Measurements from ENCODE around the gene P2RX2.

The P2RX2 gene

DNA sequence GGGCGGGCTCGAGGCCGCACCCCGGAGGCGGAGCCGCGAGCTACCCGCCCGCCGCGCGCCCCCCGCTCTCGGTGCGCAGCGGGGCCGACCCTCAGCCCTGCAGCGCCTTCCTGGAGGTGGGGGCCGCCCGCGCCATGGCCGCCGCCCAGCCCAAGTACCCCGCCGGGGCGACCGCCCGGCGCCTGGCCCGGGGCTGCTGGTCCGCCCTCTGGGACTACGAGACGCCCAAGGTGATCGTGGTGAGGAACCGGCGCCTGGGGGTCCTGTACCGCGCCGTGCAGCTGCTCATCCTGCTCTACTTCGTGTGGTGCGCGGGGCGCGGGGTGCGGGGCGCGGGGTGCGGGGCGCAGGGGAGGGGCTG is at the start of gene P2RX2:
Gene P2RX2 (plus strand): TSS at position 94 of the 361 bp plus-strand sequence. CDS start 41 bp downstream, at position 135.
- Histone ChIP-seq H2AFZ (ENCODE audit: low read depth, low read length) (no peak within 1 kb of the TSS), H3K4me3 (ENCODE audit: low read length) (no peak within 1 kb of the TSS), H3K4me1 (ENCODE audit: insufficient read depth, low read length) (peaks cover 3% of the 10 kb centered on the region), H3K9me3 (ENCODE audit: low read length) (peaks cover 18% of the 10 kb centered on the region), H3K27me3 (ENCODE audit: insufficient read depth, low read length) (peaks cover 37% of the 10 kb centered on the region), H3K36me3 (ENCODE audit: insufficient read depth, low read length) (no peaks in the 10 kb centered on the region)

DNA sequence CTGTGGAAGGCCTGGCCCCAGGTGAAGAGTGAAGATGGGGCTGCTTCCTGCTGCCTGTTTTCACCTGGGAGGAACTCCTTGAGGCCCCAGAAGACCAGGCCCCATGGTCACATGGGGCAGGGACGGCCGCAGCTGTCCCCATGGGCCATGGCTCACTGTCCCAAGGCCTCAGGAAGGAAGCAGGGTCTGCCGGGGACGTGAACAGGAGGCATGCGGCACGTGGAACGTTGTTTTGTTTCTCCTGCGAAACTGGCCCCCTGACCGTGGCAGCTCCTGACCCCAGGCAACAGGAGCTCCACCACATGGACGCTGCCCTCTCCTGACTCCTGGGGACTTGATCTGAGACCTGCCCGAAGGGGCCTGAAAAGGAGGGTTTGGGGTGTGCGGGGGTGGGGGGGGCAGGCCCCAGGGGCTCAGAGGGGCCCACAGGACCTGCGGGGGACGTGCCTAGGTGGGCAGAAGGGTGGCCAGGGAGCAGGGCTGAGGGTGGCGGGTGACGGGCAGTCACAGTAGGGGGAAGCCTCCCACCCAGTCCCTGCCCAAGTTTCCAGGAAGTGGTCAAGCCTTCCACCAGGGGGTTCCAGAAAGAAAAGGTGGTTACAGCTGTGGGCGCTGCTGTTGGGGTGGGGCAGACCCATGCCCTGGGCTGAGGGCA is 49.6 kb upstream of the P2RX2 start:
- Histone ChIP-seq H3K4me3 (ENCODE audit: low read length) (no peak overlapping the region), H3K27me3 (ENCODE audit: insufficient read depth, low read length) (no peaks in the 10 kb centered on the region), H3K9me3 (ENCODE audit: low read length) (no peaks in the 10 kb centered on the region), H3K36me3 (ENCODE audit: insufficient read depth, low read length) (peaks cover 60% of the 10 kb centered on the region), H2AFZ (ENCODE audit: low read depth, low read length) (no peak overlapping the region), H3K4me1 (ENCODE audit: insufficient read depth, low read length) (no peaks in the 10 kb centered on the region)

- peaks cover 68% of the 10 kb centered on the region for H3K36me3 ChIP-seq (ENCODE audit: insufficient read depth, low read length)
Observed at GRCh38 chr12:132569856-132570480, 48.6 kb upstream of the P2RX2 start.

DNA sequence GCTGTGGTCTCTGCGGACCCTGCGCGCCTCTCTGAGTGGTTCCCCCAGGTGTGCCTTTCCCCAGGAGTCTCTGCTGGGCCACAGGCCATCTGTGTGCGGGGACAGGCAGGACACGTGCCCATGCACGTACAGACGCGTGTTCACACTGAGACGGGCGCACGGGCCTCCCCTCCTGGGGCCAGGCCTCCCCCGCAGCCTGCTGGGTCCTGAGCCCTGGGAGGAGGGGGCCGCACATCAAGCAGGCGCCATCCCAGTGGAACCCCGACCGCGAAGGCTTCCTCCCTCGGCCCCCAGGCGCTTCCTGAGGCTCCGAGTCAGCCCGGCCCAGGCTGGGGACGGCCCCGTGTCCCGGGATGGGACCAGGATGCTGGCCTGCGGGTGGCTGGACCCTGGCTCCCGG is 47.9 kb upstream of the P2RX2 start:
- Histone ChIP-seq H3K27me3 (ENCODE audit: insufficient read depth, low read length) (no peaks in the 10 kb centered on the region), H3K36me3 (ENCODE audit: insufficient read depth, low read length) (peaks cover 66% of the 10 kb centered on the region), H3K4me3 (ENCODE audit: low read length) (no peak overlapping the region), H3K9me3 (ENCODE audit: low read length) (no peaks in the 10 kb centered on the region), H2AFZ (ENCODE audit: low read depth, low read length) (no peak overlapping the region), H3K4me1 (ENCODE audit: insufficient read depth, low read length) (no peaks in the 10 kb centered on the region)

More at GRCh38 chr12:132569856-132570480, 48.6 kb upstream of the P2RX2 start:
- no peaks in the 10 kb centered on the region for H3K27me3 ChIP-seq (ENCODE audit: insufficient read depth, low read length)
- H3K4me3 ChIP-seq (ENCODE audit: low read length), result no peak overlapping the region
- no peaks in the 10 kb centered on the region for H3K4me1 ChIP-seq (ENCODE audit: insufficient read depth, low read length)
- no peak overlapping the region for H2AFZ ChIP-seq (ENCODE audit: low read depth, low read length)
- H3K9me3 ChIP-seq (ENCODE audit: low read length), result no peaks in the 10 kb centered on the region

DNA sequence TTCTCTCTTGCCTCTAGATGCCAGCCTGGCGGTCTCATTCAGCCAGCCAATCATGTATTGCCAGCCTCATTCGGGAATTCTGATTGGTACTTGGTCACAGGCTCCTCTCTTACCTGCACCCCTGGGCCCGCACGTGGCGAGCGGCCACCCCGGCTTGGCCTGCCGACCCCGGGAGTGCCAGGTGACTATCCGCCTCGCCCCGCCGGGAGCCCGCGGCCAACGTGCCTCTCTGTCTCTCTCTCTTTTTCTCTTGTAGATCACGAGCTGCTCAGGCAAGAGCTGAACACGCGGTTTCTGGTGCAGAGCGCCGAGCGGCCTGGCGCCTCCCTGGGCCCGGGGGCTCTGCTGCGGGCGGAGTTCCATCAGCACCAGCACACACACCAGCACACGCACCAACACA is 47.5 kb upstream of the P2RX2 start:
- Histone ChIP-seq H3K27me3 (ENCODE audit: insufficient read depth, low read length) (no peaks in the 10 kb centered on the region), H3K36me3 (ENCODE audit: insufficient read depth, low read length) (peaks cover 64% of the 10 kb centered on the region), H3K4me1 (ENCODE audit: insufficient read depth, low read length) (no peaks in the 10 kb centered on the region), H3K4me3 (ENCODE audit: low read length) (no peak overlapping the region), H3K9me3 (ENCODE audit: low read length) (no peaks in the 10 kb centered on the region), H2AFZ (ENCODE audit: low read depth, low read length) (no peak overlapping the region)

DNA sequence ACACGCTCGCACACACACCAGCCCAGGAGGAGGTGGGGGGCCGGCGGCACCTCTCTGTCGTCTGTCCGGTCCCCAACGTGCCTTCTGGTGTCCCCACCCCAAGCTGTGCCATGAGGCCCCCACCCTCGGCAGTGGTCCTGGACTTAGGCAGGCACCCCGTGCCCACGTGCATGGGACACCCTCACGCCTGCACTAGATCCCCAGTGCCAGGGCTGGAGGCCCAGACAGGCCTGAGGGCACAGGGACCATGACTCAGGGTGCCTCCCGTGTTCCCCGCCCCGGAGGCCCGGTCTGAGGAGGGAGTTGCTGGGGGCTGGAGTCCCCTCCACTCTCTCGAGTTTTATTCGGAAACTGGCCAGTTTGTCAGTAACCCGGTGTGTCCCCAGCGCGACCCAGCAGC is 47.0 kb upstream of the P2RX2 start:
- Histone ChIP-seq H3K36me3 (ENCODE audit: insufficient read depth, low read length) (peaks cover 65% of the 10 kb centered on the region), H3K27me3 (ENCODE audit: insufficient read depth, low read length) (no peaks in the 10 kb centered on the region), H3K4me1 (ENCODE audit: insufficient read depth, low read length) (no peaks in the 10 kb centered on the region), H3K9me3 (ENCODE audit: low read length) (no peaks in the 10 kb centered on the region), H3K4me3 (ENCODE audit: low read length) (no peak overlapping the region), H2AFZ (ENCODE audit: low read depth, low read length) (no peak overlapping the region)

DNA sequence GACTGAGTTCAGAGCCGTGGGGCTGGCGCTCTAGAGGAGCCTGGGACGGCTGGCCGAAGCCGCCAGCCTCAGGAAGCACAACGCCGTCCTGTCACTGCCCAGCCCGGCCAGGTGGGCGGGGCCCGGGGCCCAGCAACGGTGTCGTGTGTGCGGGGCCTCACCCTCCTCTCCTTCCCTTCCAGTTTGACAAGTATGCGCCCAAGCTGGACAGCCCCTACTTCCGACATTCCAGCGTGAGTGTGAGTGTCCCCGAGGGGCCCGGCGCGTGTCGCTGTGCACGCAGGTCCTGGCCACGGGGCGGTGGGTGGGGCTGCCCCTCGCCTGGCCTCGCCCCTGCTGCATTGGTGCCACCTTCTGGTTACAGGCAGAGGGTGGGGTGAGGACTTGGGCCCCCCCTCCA is 46.5 kb upstream of the P2RX2 start:
- Histone ChIP-seq H2AFZ (ENCODE audit: low read depth, low read length) (no peak overlapping the region), H3K9me3 (ENCODE audit: low read length) (no peaks in the 10 kb centered on the region), H3K27me3 (ENCODE audit: insufficient read depth, low read length) (no peaks in the 10 kb centered on the region), H3K4me1 (ENCODE audit: insufficient read depth, low read length) (no peaks in the 10 kb centered on the region), H3K36me3 (ENCODE audit: insufficient read depth, low read length) (peaks cover 66% of the 10 kb centered on the region), H3K4me3 (ENCODE audit: low read length) (no peak overlapping the region)

- Histone ChIP-seq H3K4me3 (ENCODE audit: low read length) (no peak overlapping the region), H3K27me3 (ENCODE audit: insufficient read depth, low read length) (no peaks in the 10 kb centered on the region), H3K36me3 (ENCODE audit: insufficient read depth, low read length) (peaks cover 70% of the 10 kb centered on the region), H2AFZ (ENCODE audit: low read depth, low read length) (no peak overlapping the region), H3K4me1 (ENCODE audit: insufficient read depth, low read length) (no peaks in the 10 kb centered on the region), H3K9me3 (ENCODE audit: low read length) (no peaks in the 10 kb centered on the region)
Observed at GRCh38 chr12:132572801-132573760, 45.5 kb upstream of the P2RX2 start.

DNA sequence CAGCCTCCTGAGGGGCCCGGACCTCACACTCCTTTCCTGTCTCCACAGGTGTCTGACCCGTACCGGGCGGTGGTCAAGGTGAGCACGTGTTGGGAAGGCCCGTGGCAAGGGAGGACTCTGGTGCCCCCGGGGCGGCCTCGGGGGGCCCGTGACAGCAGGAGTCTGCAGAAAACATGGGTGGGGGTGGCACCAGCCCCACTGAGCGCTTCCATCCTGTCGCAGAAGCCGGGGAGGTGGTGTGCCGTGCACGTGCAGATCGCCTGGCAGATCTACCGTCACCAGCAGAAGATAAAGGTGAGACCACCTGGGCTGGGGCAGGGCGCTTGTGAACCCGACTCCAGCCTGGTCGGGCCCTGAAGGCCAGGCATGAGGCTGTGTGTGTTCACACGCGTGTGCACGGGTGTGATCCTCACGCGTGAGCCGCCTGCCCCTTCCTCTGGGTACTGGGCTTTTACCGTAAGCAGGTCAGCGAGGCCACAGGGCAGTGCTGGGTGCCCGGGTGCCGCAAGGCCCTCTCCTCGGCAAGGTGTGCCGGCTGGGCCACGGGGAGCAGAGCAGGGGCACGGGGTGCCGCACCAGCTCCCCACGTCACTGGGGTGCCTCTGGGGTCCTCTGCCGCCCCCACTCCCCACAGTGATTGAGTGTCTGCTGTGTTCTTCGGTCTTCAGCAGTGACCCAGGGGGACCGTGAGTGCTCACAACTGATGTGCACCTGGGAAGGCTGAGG is 44.1 kb upstream of the P2RX2 start:
- Histone ChIP-seq H3K36me3 (ENCODE audit: insufficient read depth, low read length) (peaks cover 73% of the 10 kb centered on the region), H3K4me3 (ENCODE audit: low read length) (no peak overlapping the region), H3K27me3 (ENCODE audit: insufficient read depth, low read length) (no peaks in the 10 kb centered on the region), H2AFZ (ENCODE audit: low read depth, low read length) (no peak overlapping the region), H3K4me1 (ENCODE audit: insufficient read depth, low read length) (no peaks in the 10 kb centered on the region), H3K9me3 (ENCODE audit: low read length) (no peaks in the 10 kb centered on the region)

GRCh38 chr12:132575661-132576060 is 42.9 kb upstream of the P2RX2 start:
- Histone ChIP-seq H3K27me3 (ENCODE audit: insufficient read depth, low read length) (no peaks in the 10 kb centered on the region), H2AFZ (ENCODE audit: low read depth, low read length) (no peak overlapping the region), H3K4me3 (ENCODE audit: low read length) (no peak overlapping the region), H3K36me3 (ENCODE audit: insufficient read depth, low read length) (peaks cover 74% of the 10 kb centered on the region), H3K4me1 (ENCODE audit: insufficient read depth, low read length) (no peaks in the 10 kb centered on the region), H3K9me3 (ENCODE audit: low read length) (no peaks in the 10 kb centered on the region)

- no peak overlapping the region for H2AFZ ChIP-seq (ENCODE audit: low read depth, low read length)
- H3K4me3 ChIP-seq (ENCODE audit: low read length), result no peak overlapping the region
- H3K36me3 ChIP-seq (ENCODE audit: insufficient read depth, low read length), result peaks cover 74% of the 10 kb centered on the region
- no peaks in the 10 kb centered on the region for H3K27me3 ChIP-seq (ENCODE audit: insufficient read depth, low read length)
- H3K4me1 ChIP-seq (ENCODE audit: insufficient read depth, low read length), result no peaks in the 10 kb centered on the region
- no peaks in the 10 kb centered on the region for H3K9me3 ChIP-seq (ENCODE audit: low read length)
Observed at GRCh38 chr12:132576701-132577100, 41.9 kb upstream of the P2RX2 start.

GRCh38 chr12:132577191-132577920 is 41.2 kb upstream of the P2RX2 start:
- Histone ChIP-seq H2AFZ (ENCODE audit: low read depth, low read length) (no peak overlapping the region), H3K36me3 (ENCODE audit: insufficient read depth, low read length) (peaks cover 72% of the 10 kb centered on the region), H3K4me3 (ENCODE audit: low read length) (no peak overlapping the region), H3K4me1 (ENCODE audit: insufficient read depth, low read length) (no peaks in the 10 kb centered on the region), H3K27me3 (ENCODE audit: insufficient read depth, low read length) (no peaks in the 10 kb centered on the region), H3K9me3 (ENCODE audit: low read length) (peaks cover 2% of the 10 kb centered on the region)

Measured in neuron (in vitro differentiated cells).